ENCODE data around the gene BAG5. TPM values are rescaled to one million over a fixed set of nuclear protein-coding genes. Genes with fewer than 3 reads are reported as not detected.

Gene BAG5
- total and polyA plus RNA-seq, 2 of the 4 experiments (the other 2 are of a cell fraction) = 6.7 to 22.2 TPM

- H3K36me3 ChIP-seq (ENCODE audit: control insufficient read depth, insufficient read depth, low read length) = no peaks in the 10 kb centered on the region
- intact Hi-C loops (cut with micrococcal nuclease) = no loop called here
- H3K56ac ChIP-seq (ENCODE audit: extremely low read depth, insufficient read depth, low read length) = no peak overlapping the region
- no peak overlapping the region for H2BK120ac ChIP-seq (ENCODE audit: low read depth, low read length)
- WGBS, 2 experiments (ENCODE audit: extremely low coverage in 2 of 2, insufficient read length in 1 of 2) = 76% methylated on average over 8 of the region's 17 CpGs; no CpG with 5 or more reads in 1 of the 2 experiments
- no peak overlapping the region for H2BK15ac ChIP-seq (ENCODE audit: low read depth, low read length)
- no peak for TF ChIP-seq RAD21 (IDR thresholded peaks at IDR 0.05; ENCODE audit: low read length)
- H2BK5ac ChIP-seq (ENCODE audit: low read depth, low read length, poor library complexity, severe bottlenecking) = no peak overlapping the region
- peaks cover 19% of the 10 kb centered on the region; the same call in 1 of the 2 replicates for H4K20me1 ChIP-seq (ENCODE audit: insufficient read depth, low read length)
- H3K14ac ChIP-seq (replicated peaks; ENCODE audit: low read depth, low read length) = no peak overlapping the region
- H4K91ac ChIP-seq (ENCODE audit: insufficient read depth, low read depth, low read length) = no peak overlapping the region
- no peaks in the 10 kb centered on the region for H3K27me3 ChIP-seq (ENCODE audit: control insufficient read depth, insufficient read depth, low read length)
- dilution Hi-C loops (cut with HindIII; ENCODE audit: low sequenced_read_pairs, unreplicated experiment) = no loop called here
- H2AK9ac ChIP-seq (replicated peaks; ENCODE audit: low read depth, low read length, poor library complexity) = no peak overlapping the region
- H3K4me1 ChIP-seq (ENCODE audit: control insufficient read depth, insufficient read depth, low read length) = peaks cover 9% of the 10 kb centered on the region
- peaks cover 0 to 31% of the 10 kb centered on the region in 2 experiments for H3K79me1 ChIP-seq (ENCODE audit: low read depth in 1 of 2, low read length in 2 of 2)
- POLR2A ChIA-PET (ENCODE audit: unreplicated experiment) = no interaction called here
- DNase-seq = no peak
- H2AFZ ChIP-seq (replicated peaks; ENCODE audit: low read length, poor library complexity) = no peak overlapping the region
- no peak overlapping the region for H3K4me3 ChIP-seq (ENCODE audit: insufficient read depth, low read depth, low read length)
- ATAC-seq (ENCODE audit: low read depth) = no peak
- no peak overlapping the region for H2BK20ac ChIP-seq (ENCODE audit: low read depth, low read length)
- H3K9ac ChIP-seq (ENCODE audit: low read depth, low read length) = no peak overlapping the region
- no peak overlapping the region for H3K4me2 ChIP-seq (ENCODE audit: low read depth, low read length)
- BruUV-seq (replicated peaks) = no TSS peak
- no peak overlapping the region for H3K27ac ChIP-seq (ENCODE audit: insufficient read depth, low read length)
- no peak overlapping the region for H4K5ac ChIP-seq (ENCODE audit: low read depth, low read length)
- no peak overlapping the region for H3K4ac ChIP-seq (ENCODE audit: low read depth, low read length)
- H2AK5ac ChIP-seq (ENCODE audit: low read depth, low read length) = peak overlapping the region; percentile 69; the same call in 1 of the 2 replicates
- in situ Hi-C loops (cut with MboI; ENCODE audit: low sequenced_read_pairs) = no loop called here
- H3K9me3 ChIP-seq (ENCODE audit: control insufficient read depth, insufficient read depth, low read length) = no peaks in the 10 kb centered on the region
- CTCF ChIA-PET = no interaction called here
- H3K18ac ChIP-seq (ENCODE audit: low read depth, low read length) = no peak overlapping the region
- no peak overlapping the region for H4K8ac ChIP-seq (ENCODE audit: low read depth in 2 of 2, low read length in 2 of 2)
- peaks cover 8% of the 10 kb centered on the region; the same call in 1 of the 2 replicates for H3K9me1 ChIP-seq (ENCODE audit: insufficient read depth, low read length)
- H3K23ac ChIP-seq (ENCODE audit: low read depth, low read length) = no peak overlapping the region
Observed at GRCh38 chr14:103551338-103551762, 11.1 kb downstream of the BAG5 start.
